Measurements from ENCODE around the gene ZNF473.

The ZNF473 gene

DNA sequence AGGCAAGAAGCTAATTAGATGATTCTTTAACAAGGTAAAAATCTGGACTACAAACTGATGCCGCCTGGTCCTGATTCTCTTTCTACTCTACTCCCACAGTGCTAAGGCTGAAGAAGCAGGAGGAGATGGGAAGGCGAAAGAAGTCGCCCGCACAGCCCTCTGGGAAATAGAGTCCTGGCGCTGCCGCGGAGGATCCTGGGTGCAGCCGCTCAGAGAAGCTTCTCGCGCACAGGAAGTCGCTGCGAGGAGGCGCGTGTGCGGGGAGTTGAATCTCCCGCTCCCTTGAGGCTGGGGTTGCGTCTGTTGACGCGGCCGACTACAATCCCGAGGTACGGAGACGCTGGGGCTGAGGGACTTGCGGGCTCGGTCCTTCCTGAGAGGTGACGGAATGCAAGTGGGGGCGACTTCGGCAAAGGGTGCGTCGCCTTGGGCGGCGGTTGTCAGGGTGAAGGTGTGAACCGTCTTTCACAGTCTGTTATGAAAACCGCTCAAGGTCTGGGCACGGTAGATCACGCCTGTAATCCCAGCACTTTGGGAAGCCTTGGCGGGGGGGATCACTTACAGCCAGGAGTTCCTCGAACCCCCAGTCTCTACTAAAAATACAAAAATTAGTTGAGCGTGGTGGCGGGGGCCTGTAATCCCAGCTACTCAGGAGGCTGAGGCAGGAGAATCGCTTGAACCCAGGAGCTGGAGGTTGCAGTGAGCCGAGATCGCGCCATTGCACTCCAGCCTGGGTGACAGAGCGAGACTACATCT, at the start of gene ZNF473:
Gene ZNF473, plus strand, starts transcription at position 212 of the 756 bp plus-strand sequence. CDS start 5,078 bp downstream, outside the sequence.
- Histone ChIP-seq H3K36me3 (ENCODE audit: control insufficient read depth, low read depth, low read length) (peaks cover 3% of the 10 kb centered on the region), H3K27me3 (ENCODE audit: control insufficient read depth, insufficient read depth, low read length) (no peaks in the 10 kb centered on the region), H3K9me3 (ENCODE audit: control insufficient read depth, low read depth, low read length) (no peaks in the 10 kb centered on the region), H3K4me3 (ENCODE audit: low read length) (peak within 1 kb of the TSS; percentile 85), H3K4me1 (ENCODE audit: control insufficient read depth, low read depth, low read length) (peaks cover 5% of the 10 kb centered on the region), H3K27ac (ENCODE audit: low read length) (peak within 1 kb of the TSS; percentile 70), H3K9ac (ENCODE audit: low read length) (peak within 1 kb of the TSS; percentile 73)

DNA sequence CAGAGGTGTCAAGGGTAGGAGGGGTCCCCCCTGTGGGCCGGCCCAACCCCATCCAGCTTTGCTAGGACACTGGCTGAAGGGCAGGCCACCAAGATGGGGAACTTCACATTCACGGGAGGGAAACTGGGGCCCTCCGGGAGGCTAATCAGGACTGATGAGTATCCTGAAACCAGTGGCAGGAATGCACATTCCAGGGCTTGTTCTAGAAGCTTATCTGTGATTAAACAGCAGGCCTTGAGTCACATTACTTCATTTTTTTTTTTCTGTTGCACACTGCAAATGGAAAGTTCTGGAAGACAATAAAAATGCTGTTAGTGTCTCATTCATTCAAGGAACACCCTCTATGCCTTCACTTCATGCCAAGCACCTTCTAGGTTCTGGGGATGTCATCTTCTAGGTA, 49.3 kb upstream of the ZNF473 start:
- H3K4me3 ChIP-seq (ENCODE audit: low read length) = no peak overlapping the region

DNA sequence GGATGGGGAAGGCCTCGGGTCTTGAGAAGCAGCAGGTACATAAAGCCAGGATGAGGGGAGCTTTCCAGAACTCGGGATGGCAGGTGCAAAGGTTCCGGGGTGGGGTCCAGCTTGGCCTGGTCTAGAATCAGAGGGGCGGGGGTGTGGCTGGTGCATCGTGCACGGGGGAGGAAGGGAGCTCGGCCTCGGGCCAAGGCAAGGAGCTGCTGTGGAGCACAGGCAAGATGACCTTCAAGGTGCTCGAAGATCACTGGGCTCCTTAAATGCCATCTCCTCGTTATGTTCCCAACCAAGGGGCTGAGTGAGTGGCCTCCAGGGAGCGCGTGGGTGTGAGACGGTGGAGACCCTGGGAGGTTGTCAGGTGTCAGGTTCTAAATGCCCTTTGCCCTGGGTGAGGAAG, 48.7 kb upstream of the ZNF473 start:
- no peaks in the 10 kb centered on the region for H3K4me1 ChIP-seq (ENCODE audit: control insufficient read depth, low read depth, low read length)
- H3K36me3 ChIP-seq (ENCODE audit: control insufficient read depth, low read depth, low read length) = no peaks in the 10 kb centered on the region
- no peak overlapping the region for H3K27ac ChIP-seq (ENCODE audit: low read length)

More for the DNA sequence above, 49.3 kb upstream of the ZNF473 start:
- H3K36me3 ChIP-seq (ENCODE audit: control insufficient read depth, low read depth, low read length) = no peaks in the 10 kb centered on the region
- H3K27me3 ChIP-seq (ENCODE audit: control insufficient read depth, insufficient read depth, low read length) = no peaks in the 10 kb centered on the region
- H3K27ac ChIP-seq (ENCODE audit: low read length) = no peak overlapping the region
- no peaks in the 10 kb centered on the region for H3K9me3 ChIP-seq (ENCODE audit: control insufficient read depth, low read depth, low read length)
- no peaks in the 10 kb centered on the region for H3K4me1 ChIP-seq (ENCODE audit: control insufficient read depth, low read depth, low read length)
- H3K9ac ChIP-seq (ENCODE audit: low read length) = no peak overlapping the region

DNA sequence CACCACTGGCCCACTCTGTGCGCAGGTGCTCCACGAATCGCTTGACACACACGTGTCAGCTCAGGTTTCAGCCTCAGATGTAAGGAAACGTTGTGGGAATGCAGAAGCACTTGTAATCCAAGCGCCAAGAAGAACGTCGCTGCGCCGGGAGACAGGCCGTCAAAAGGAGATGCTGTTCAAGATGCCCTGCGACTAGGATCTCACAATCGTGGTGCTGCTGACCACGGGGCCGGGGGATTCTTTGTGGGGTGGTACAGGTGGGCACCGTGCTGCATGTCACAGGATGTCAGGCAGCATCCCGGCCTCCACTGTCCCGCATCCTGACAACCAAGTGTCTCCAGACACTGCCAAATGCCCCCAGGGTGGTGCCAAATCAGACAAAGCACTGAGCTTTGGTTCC, 47.9 kb upstream of the ZNF473 start:
- H3K36me3 ChIP-seq (ENCODE audit: control insufficient read depth, low read depth, low read length) = no peaks in the 10 kb centered on the region
- no peaks in the 10 kb centered on the region for H3K27me3 ChIP-seq (ENCODE audit: control insufficient read depth, insufficient read depth, low read length)
- no peak overlapping the region for H3K27ac ChIP-seq (ENCODE audit: low read length)
- H3K9me3 ChIP-seq (ENCODE audit: control insufficient read depth, low read depth, low read length) = no peaks in the 10 kb centered on the region
- H3K4me1 ChIP-seq (ENCODE audit: control insufficient read depth, low read depth, low read length) = no peaks in the 10 kb centered on the region
- no peak overlapping the region for H3K4me3 ChIP-seq (ENCODE audit: low read length)
- H3K9ac ChIP-seq (ENCODE audit: low read length) = no peak overlapping the region

More for the DNA sequence above, 48.7 kb upstream of the ZNF473 start:
- Histone ChIP-seq H3K9ac (ENCODE audit: low read length) (no peak overlapping the region), H3K4me3 (ENCODE audit: low read length) (no peak overlapping the region), H3K9me3 (ENCODE audit: control insufficient read depth, low read depth, low read length) (no peaks in the 10 kb centered on the region), H3K27me3 (ENCODE audit: control insufficient read depth, insufficient read depth, low read length) (no peaks in the 10 kb centered on the region)

DNA sequence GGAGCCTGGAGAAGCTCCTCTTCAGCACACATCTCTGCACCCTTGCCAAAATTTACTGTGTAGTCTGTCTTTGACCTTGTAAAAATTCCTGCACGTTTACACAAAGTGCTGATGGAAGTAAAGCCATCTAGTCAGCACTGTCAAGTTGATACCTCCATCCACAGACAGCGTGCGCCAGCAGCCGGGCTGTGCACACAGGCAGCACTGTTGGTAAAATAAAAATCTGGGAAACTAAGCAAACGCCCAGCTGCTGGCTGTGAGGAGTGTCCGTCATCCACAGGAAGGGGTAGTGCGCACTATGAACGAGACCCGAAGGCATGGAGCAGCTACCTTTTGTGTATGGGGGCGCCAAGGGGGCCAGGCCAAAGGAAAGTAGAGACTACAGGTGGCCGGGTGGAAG, 47.5 kb upstream of the ZNF473 start:
- H3K9ac ChIP-seq (ENCODE audit: low read length) = no peak overlapping the region
- no peaks in the 10 kb centered on the region for H3K4me1 ChIP-seq (ENCODE audit: control insufficient read depth, low read depth, low read length)
- H3K27ac ChIP-seq (ENCODE audit: low read length) = no peak overlapping the region

DNA sequence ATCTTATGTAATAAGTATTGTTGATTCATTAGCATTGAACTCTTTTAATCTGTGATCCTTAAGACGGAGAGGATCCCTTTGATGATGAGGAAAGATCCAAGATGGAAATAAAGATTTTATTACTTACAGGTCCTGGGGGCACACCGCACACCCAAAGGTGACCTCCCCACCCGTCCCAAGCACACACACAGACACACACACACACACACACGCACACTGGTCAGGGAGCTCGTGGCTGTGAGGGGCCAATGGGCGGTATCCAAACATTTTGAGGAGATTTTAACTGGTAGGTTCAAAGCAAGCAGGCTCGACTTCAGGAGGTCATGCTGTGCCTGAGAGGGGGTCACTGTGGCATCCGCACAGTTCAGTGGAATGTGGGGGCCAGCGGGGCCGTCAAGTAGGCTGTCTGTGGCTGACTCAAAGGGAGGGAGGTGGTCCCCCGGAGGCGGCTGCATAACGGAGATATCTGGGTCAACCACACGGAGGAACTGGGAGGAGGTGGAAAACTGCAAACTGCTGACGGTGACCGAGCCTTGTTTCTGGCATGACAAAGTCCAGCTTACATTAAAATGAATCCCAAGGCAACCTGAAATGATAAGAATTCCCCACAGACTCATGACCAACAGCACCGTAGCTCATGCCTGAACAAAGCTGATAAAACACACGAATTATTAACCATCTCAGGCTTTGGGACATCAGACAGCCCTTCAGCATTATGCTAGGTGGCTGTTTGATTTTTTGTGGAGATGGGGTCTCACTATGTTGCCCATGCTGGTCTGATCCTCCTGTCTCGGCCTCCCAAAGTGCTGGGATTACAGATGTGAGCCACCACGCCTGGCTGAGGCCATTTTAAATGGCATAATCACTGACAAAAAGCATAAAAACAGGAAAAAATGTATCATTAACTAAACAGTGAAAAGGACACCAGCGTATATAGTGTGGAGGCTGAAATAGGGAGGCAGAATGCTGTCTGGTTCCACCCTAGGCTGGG, 43.9 kb upstream of the ZNF473 start:
- no peak overlapping the region for H3K4me3 ChIP-seq (ENCODE audit: low read length)
- H3K9me3 ChIP-seq (ENCODE audit: control insufficient read depth, low read depth, low read length) = no peaks in the 10 kb centered on the region
- no peak overlapping the region for H3K27ac ChIP-seq (ENCODE audit: low read length)
- no peak overlapping the region for H3K9ac ChIP-seq (ENCODE audit: low read length)
- no peaks in the 10 kb centered on the region for H3K27me3 ChIP-seq (ENCODE audit: control insufficient read depth, insufficient read depth, low read length)
- H3K36me3 ChIP-seq (ENCODE audit: control insufficient read depth, low read depth, low read length) = no peaks in the 10 kb centered on the region
- no peaks in the 10 kb centered on the region for H3K4me1 ChIP-seq (ENCODE audit: control insufficient read depth, low read depth, low read length)

More for the DNA sequence above, 47.5 kb upstream of the ZNF473 start:
- H3K9me3 ChIP-seq (ENCODE audit: control insufficient read depth, low read depth, low read length) = no peaks in the 10 kb centered on the region
- H3K27me3 ChIP-seq (ENCODE audit: control insufficient read depth, insufficient read depth, low read length) = no peaks in the 10 kb centered on the region
- no peaks in the 10 kb centered on the region for H3K36me3 ChIP-seq (ENCODE audit: control insufficient read depth, low read depth, low read length)
- H3K4me3 ChIP-seq (ENCODE audit: low read length) = no peak overlapping the region

DNA sequence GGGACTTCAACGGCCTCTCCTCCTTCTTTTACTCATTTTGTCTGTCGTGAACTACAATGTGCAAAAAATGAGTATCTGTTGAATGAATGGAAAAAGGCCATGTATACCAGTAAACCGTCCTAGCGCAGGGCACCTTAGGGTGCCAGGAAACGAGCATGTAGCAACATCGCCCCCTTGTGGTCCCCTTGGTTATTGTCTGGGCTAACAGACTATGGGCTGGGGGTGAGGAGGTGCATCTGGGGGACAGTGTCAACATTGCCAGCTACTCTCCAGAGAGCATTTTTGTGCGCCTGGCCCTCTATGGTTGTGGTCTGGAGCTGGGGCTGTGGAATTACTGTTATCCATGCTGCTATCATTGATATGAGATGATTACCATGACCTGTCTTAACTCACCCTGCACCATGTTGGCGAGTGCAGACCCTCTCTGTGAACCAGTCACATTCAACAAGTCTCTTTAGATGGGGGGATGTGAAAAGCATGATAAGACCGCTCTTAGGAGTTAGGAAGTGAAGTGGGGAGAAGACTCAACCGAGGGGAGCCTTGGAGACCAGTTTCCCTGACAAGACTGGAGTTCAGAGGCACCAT, 42.1 kb upstream of the ZNF473 start:
- Histone ChIP-seq H3K4me3 (ENCODE audit: low read length) (no peak overlapping the region), H3K36me3 (ENCODE audit: control insufficient read depth, low read depth, low read length) (no peaks in the 10 kb centered on the region), H3K27me3 (ENCODE audit: control insufficient read depth, insufficient read depth, low read length) (no peaks in the 10 kb centered on the region), H3K4me1 (ENCODE audit: control insufficient read depth, low read depth, low read length) (no peaks in the 10 kb centered on the region), H3K9ac (ENCODE audit: low read length) (no peak overlapping the region), H3K27ac (ENCODE audit: low read length) (no peak overlapping the region), H3K9me3 (ENCODE audit: control insufficient read depth, low read depth, low read length) (no peaks in the 10 kb centered on the region)

DNA sequence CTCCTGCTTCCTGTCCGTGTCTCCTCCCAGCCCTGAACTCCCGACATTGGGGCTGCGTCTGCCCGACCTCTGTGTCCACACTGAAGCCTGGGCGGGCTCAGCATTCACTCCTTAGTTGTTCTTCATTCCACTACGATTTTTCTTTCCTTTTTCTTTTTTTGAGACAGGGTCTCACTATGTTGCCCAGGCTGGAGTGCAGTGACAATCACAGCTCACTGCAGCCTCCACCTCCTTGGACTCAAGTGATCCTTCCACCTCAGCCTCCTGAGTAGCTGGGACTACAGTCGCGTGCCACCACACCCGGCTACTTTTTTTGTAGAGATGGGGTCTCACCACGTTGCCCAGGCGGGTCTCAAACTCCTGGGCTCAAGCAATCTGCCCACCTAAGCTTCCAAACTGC, 41.3 kb upstream of the ZNF473 start:
- H3K4me3 ChIP-seq (ENCODE audit: low read length) = no peak overlapping the region
- no peaks in the 10 kb centered on the region for H3K27me3 ChIP-seq (ENCODE audit: control insufficient read depth, insufficient read depth, low read length)
- no peak overlapping the region for H3K9ac ChIP-seq (ENCODE audit: low read length)
- H3K4me1 ChIP-seq (ENCODE audit: control insufficient read depth, low read depth, low read length) = no peaks in the 10 kb centered on the region
- no peaks in the 10 kb centered on the region for H3K9me3 ChIP-seq (ENCODE audit: control insufficient read depth, low read depth, low read length)
- H3K27ac ChIP-seq (ENCODE audit: low read length) = no peak overlapping the region
- H3K36me3 ChIP-seq (ENCODE audit: control insufficient read depth, low read depth, low read length) = no peaks in the 10 kb centered on the region

DNA sequence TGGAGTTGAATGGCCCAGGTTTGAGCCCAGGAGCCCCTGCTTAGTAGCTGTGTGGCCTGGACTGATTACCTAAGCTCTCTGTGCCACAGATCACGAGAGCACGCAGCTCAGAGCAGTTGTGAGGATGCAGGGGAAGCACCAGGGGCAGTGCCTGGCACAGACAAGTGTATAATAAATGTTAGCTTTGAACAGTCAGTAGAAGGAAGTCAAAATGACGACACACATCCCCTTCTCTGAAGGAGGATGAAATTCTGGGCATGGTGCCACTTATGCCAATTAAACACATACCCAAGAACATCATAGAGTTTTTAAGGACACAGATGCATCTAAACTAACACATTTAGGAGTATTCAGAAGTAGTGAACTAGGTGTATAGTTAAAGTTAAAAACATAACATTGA, 39.9 kb upstream of the ZNF473 start:
- no peak overlapping the region for H3K27ac ChIP-seq (ENCODE audit: low read length)

DNA sequence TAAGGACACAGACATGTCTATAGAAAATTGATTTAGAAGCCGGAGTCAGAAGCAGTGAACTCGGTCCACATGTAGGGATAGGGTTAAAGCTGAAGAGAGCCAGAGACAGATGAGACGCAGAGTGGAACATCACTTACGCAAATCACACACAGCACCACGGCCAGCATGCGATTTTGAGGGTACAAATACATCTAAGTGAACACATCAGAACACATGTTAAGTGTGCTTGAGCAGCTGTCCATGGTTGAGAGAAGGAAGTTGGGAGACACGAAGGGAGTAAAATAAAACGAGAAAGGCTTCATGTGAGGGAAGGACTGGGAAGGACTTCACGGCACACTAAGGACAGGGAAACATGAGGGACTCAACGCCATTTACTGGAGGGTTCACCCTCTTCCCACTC, 39.5 kb upstream of the ZNF473 start:
- Histone ChIP-seq H3K4me1 (ENCODE audit: control insufficient read depth, low read depth, low read length) (no peaks in the 10 kb centered on the region), H3K9me3 (ENCODE audit: control insufficient read depth, low read depth, low read length) (no peaks in the 10 kb centered on the region), H3K27me3 (ENCODE audit: control insufficient read depth, insufficient read depth, low read length) (no peaks in the 10 kb centered on the region), H3K36me3 (ENCODE audit: control insufficient read depth, low read depth, low read length) (no peaks in the 10 kb centered on the region), H3K27ac (ENCODE audit: low read length) (no peak overlapping the region), H3K9ac (ENCODE audit: low read length) (no peak overlapping the region), H3K4me3 (ENCODE audit: low read length) (no peak overlapping the region)

More for the DNA sequence above, 39.9 kb upstream of the ZNF473 start:
- no peaks in the 10 kb centered on the region for H3K4me1 ChIP-seq (ENCODE audit: control insufficient read depth, low read depth, low read length)
- no peak overlapping the region for H3K9ac ChIP-seq (ENCODE audit: low read length)
- H3K27me3 ChIP-seq (ENCODE audit: control insufficient read depth, insufficient read depth, low read length) = no peaks in the 10 kb centered on the region
- H3K4me3 ChIP-seq (ENCODE audit: low read length) = no peak overlapping the region
- no peaks in the 10 kb centered on the region for H3K36me3 ChIP-seq (ENCODE audit: control insufficient read depth, low read depth, low read length)
- H3K9me3 ChIP-seq (ENCODE audit: control insufficient read depth, low read depth, low read length) = no peaks in the 10 kb centered on the region

DNA sequence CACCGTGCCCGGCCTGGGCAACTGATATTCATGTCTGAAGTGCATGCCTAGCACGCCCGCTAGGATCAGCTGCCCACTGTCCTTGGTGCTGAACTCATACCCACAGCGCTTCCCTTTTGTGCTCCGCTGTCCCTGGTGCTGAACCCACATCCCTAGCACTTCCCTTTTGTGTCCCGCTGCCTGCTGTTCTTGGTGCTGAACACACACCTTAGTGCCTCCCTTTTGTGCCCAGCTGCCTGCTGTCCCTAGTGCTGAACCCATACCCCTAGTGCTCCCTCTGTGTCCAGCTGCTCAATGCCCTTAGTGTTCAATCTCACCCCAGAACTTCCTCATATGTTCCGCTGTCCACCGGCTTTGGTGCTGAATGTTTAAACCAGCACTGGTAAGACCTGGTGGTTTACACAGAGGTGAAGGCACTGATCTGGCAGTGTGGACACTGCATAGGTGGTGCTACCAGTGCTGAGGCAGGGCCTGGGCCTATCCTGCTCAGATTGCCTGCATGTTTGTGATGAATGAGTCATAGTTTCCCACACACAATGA, 38.6 kb upstream of the ZNF473 start:
- H3K9me3 ChIP-seq (ENCODE audit: control insufficient read depth, low read depth, low read length) = no peaks in the 10 kb centered on the region
- H3K27me3 ChIP-seq (ENCODE audit: control insufficient read depth, insufficient read depth, low read length) = no peaks in the 10 kb centered on the region
- no peak overlapping the region for H3K27ac ChIP-seq (ENCODE audit: low read length)
- no peaks in the 10 kb centered on the region for H3K36me3 ChIP-seq (ENCODE audit: control insufficient read depth, low read depth, low read length)
- H3K9ac ChIP-seq (ENCODE audit: low read length) = no peak overlapping the region
- H3K4me3 ChIP-seq (ENCODE audit: low read length) = no peak overlapping the region
- no peaks in the 10 kb centered on the region for H3K4me1 ChIP-seq (ENCODE audit: control insufficient read depth, low read depth, low read length)
